SK-N-SH (cell line): ENCODE measurements around the gene PIAS3. TPM values are rescaled to one million over a fixed set of nuclear protein-coding genes. Genes with fewer than 3 reads are reported as not detected.

Source experiments
- CTCF ChIA-PET: fragments of 300-600, 350-600 bp; formaldehyde crosslinking; extraction: SDS; loops from one replicate; lab custom pipeline; 2021; lab: Yijun Ruan, JAX
- POLR2A ChIA-PET: fragments of 350-600 bp; sonication (Branson Sonifier 250); formaldehyde crosslinking; extraction: SDS; loops from one replicate; lab custom pipeline; 2020; ENCODE audit warnings: antibody characterized with exemption, inconsistent platforms; lab: Yijun Ruan, JAX
- DNase-seq: peaks from one replicate; pipeline ENCODE4 v3.0.0; 2012
- H2AFZ ChIP-seq: fragments of 200-600 bp; sonication (generic); 2 replicates; pipeline ENCODE4 v1.8.1; 2016; ENCODE audit warnings: antibody characterized with exemption, mild to moderate bottlenecking, low read depth
- H3F3A ChIP-seq: fragments of 200-600 bp; sonication (generic); replicated peaks from 2 replicates; pipeline ENCODE3; 2016; ENCODE audit warnings: antibody characterized with exemption, mild to moderate bottlenecking; ENCODE audit not compliant: insufficient read depth
- H3K27ac ChIP-seq, 2 experiments: fragments of 200-500 bp in 1 of 2; fragments of 200-600 bp in 1 of 2; sonication (Bioruptor generic) in 1 of 2; sonication (generic), shearing (Covaris generic) in 1 of 2; 2 replicates each; pipeline versions ENCODE4 v1.5.1 to v1.6.1; 2014 to 2016; ENCODE audit warnings: low read depth in 2 of 2, inconsistent platforms in 1 of 2, low read length in 1 of 2, mild to moderate bottlenecking in 1 of 2, mixed read lengths in 1 of 2
- H3K27me3 ChIP-seq: fragments of 200-600 bp; sonication (generic), shearing (Covaris generic); 2 replicates; pipeline ENCODE4 v1.6.1; 2016; ENCODE audit warnings: mixed run types; ENCODE audit not compliant: insufficient read depth
- H3K36me3 ChIP-seq, 2 experiments: fragments of 200-500 bp in 1 of 2; fragments of 200-600 bp in 1 of 2; sonication (Bioruptor generic) in 1 of 2; sonication (generic) in 1 of 2; replicated peaks in 1 of 2; 2 replicates each; pipeline versions ENCODE3 to v1.5.1; 2014 to 2016; ENCODE audit warnings: low read length in 1 of 2, mild to moderate bottlenecking in 1 of 2; ENCODE audit not compliant: insufficient read depth in 2 of 2, control insufficient read depth in 1 of 2
- H3K4me1 ChIP-seq, 2 experiments: fragments of 200-500 bp in 1 of 2; fragments of 200-600 bp in 1 of 2; sonication (Bioruptor generic) in 1 of 2; sonication (generic), shearing (Covaris generic) in 1 of 2; 2 replicates each; pipeline versions ENCODE4 v1.5.1 to v1.6.1; 2014 to 2016; ENCODE audit warnings: low read depth in 1 of 2, low read length in 1 of 2, mixed run types in 1 of 2; ENCODE audit not compliant: insufficient read depth in 2 of 2, control insufficient read depth in 1 of 2
- H3K4me2 ChIP-seq: fragments of 200-600 bp; sonication (generic), shearing (Covaris generic); 2 replicates; pipeline ENCODE4 v1.6.1; 2017; ENCODE audit warnings: mixed run types
- H3K4me3 ChIP-seq, 2 experiments: fragments of 200-500 bp in 1 of 2; fragments of 200-600 bp in 1 of 2; sonication (Bioruptor generic) in 1 of 2; sonication (generic), shearing (Covaris generic) in 1 of 2; 2 replicates each; pipeline versions ENCODE4 v1.5.1 to v1.8.1; 2014 to 2016; ENCODE audit warnings: low read depth in 2 of 2, inconsistent platforms in 1 of 2, low read length in 1 of 2, mild to moderate bottlenecking in 1 of 2, mixed read lengths in 1 of 2, moderate library complexity in 1 of 2
- H3K79me2 ChIP-seq: fragments of 200-600 bp; sonication (generic); 2 replicates; pipeline ENCODE4 v1.8.1; 2017; ENCODE audit warnings: mild to moderate bottlenecking; ENCODE audit not compliant: insufficient read depth
- H3K9ac ChIP-seq: fragments of 200-600 bp; sonication (generic); 2 replicates; pipeline ENCODE4 v1.6.1; 2017; ENCODE audit warnings: mixed run types
- H3K9me2 ChIP-seq: fragments of 200-600 bp; sonication (generic); 2 replicates; pipeline ENCODE4 v1.6.1; 2017; ENCODE audit warnings: mixed run types
- H3K9me3 ChIP-seq: fragments of 200-600 bp; sonication (generic); 2 replicates; pipeline ENCODE4 v1.6.1; 2017; ENCODE audit warnings: mixed run types, mild to moderate bottlenecking, moderate library complexity
- H4K20me1 ChIP-seq: fragments of 200-600 bp; sonication (generic); 2 replicates; pipeline ENCODE4 v1.6.1; 2017; ENCODE audit warnings: mild to moderate bottlenecking, mixed run types; ENCODE audit not compliant: insufficient read depth
- CTCF ChIP-seq: fragments of 200-600 bp; sonication (generic); IDR thresholded peaks from 2 replicates; pipeline ENCODE4 v1.6.1; 2017; ENCODE audit warnings: antibody characterized with exemption, mild to moderate bottlenecking, moderate library complexity
- EP300 ChIP-seq, 2 experiments: IDR thresholded peaks; 2 replicates each; pipeline versions ENCODE4 v1.4.0 to v1.6.1; 2012; ENCODE audit warnings: borderline replicate concordance in 1 of 2, low read depth in 1 of 2, low read length in 1 of 2
- FOSL2 ChIP-seq: IDR thresholded peaks from 2 replicates; pipeline ENCODE4 v1.4.0; 2012; ENCODE audit warnings: low read depth, mild to moderate bottlenecking, moderate library complexity, borderline replicate concordance
- GABPA ChIP-seq: IDR thresholded peaks from 2 replicates; pipeline ENCODE4 v1.4.0; 2012; ENCODE audit warnings: low read depth, mild to moderate bottlenecking
- GATA2 ChIP-seq: sonication (generic); formaldehyde crosslinking; IDR thresholded peaks from 2 replicates; pipeline ENCODE4 v1.5.0; 2020; ENCODE audit warnings: mild to moderate bottlenecking, missing genetic modification reagents
- JUND ChIP-seq: IDR thresholded peaks from 2 replicates; pipeline ENCODE4 v1.4.0; 2012
- MAX ChIP-seq: IDR thresholded peaks from 2 replicates; pipeline ENCODE4 v1.4.0; 2012; ENCODE audit warnings: low read depth
- NFIC ChIP-seq: IDR thresholded peaks from 2 replicates; pipeline ENCODE4 v1.4.0; 2012; ENCODE audit warnings: borderline replicate concordance
- NRF1 ChIP-seq: IDR thresholded peaks from 2 replicates; pipeline ENCODE4 v1.6.1; 2012; ENCODE audit warnings: low read depth, mild to moderate bottlenecking, low read length
- PBX3 ChIP-seq: IDR thresholded peaks from 2 replicates; pipeline ENCODE4; 2012
- POLR2AphosphoS5 ChIP-seq: IDR thresholded peaks from 2 replicates; pipeline ENCODE4 v1.6.1; 2012; ENCODE audit warnings: low read depth, low read length
- RAD21 ChIP-seq: IDR thresholded peaks from 2 replicates; pipeline ENCODE4 v1.6.1; 2012; ENCODE audit warnings: mild to moderate bottlenecking, low read length
- RCOR1 ChIP-seq: fragments of 150-350 bp; IDR thresholded peaks from 2 replicates; pipeline ENCODE4 v1.6.1; 2017; ENCODE audit warnings: antibody characterized with exemption, low read length
- REST ChIP-seq: IDR thresholded peaks from 2 replicates; pipeline ENCODE4 v1.6.1; 2012; ENCODE audit warnings: mild to moderate bottlenecking, low read depth, low read length, moderate library complexity
- RFX5 ChIP-seq: IDR thresholded peaks from 2 replicates; pipeline ENCODE4 v1.6.1; 2012; ENCODE audit warnings: mild to moderate bottlenecking, improper control_type of control experiment, low read length
- RXRA ChIP-seq: IDR thresholded peaks from 2 replicates; pipeline ENCODE4 v1.4.0; 2012; ENCODE audit warnings: low read depth, mild to moderate bottlenecking, borderline replicate concordance
- TEAD4 ChIP-seq: IDR thresholded peaks from 2 replicates; pipeline ENCODE4 v1.4.0; 2012; ENCODE audit warnings: mild to moderate bottlenecking, borderline replicate concordance; ENCODE audit not compliant: insufficient read depth
- USF1 ChIP-seq: IDR thresholded peaks from 2 replicates; pipeline ENCODE4 v1.4.0; 2012; ENCODE audit warnings: low read depth, borderline replicate concordance
- USF2 ChIP-seq: fragments of 150-350 bp; IDR thresholded peaks from 2 replicates; pipeline ENCODE4 v1.6.1; 2017; ENCODE audit warnings: antibody characterized with exemption, low read length, low read depth, borderline replicate concordance
- YY1 ChIP-seq: IDR thresholded peaks from 2 replicates; pipeline ENCODE4 v1.4.0; 2012; ENCODE audit warnings: low read depth, mild to moderate bottlenecking
- ZBTB33 ChIP-seq: IDR thresholded peaks from 2 replicates; pipeline ENCODE4 v1.4.0; 2012; ENCODE audit warnings: low read depth, borderline replicate concordance
- WGBS: methylation state at CpG from one replicate; pipeline ENCODE4 v1.1.6; 2017; ENCODE audit warnings: low lambda C conversion rate; 5-methylcytosine and 5-hydroxymethylcytosine counted together
- polyA plus RNA-seq, 3 experiments: library from polyadenylated mRNA; depleted of rRNA; stranded (reverse); fragments of >200 nt; gene quantifications; 2 replicates each; pipeline ENCODE4 v1.2.3, GENCODE V29; 2012

PIAS3 gene
- polyA plus RNA-seq, 1 of the 3 experiments (the other 2 are of a cell fraction), result 35.5 TPM

- Histone ChIP-seq H3K79me2 (no peaks in the 10 kb centered on the region), H3K9ac (peak within 1 kb of the TSS; percentile 73), H3K36me3 (peaks cover 33 to 59% of the 10 kb centered on the region in 2 experiments), H3F3A (peaks cover 50% of the 10 kb centered on the region), H3K4me2 (peak within 1 kb of the TSS; percentile 96), H3K4me1 (peaks cover 3 to 14% of the 10 kb centered on the region in 2 experiments; a peak in 2 of 4 replicates), H3K9me2 (no peaks in the 10 kb centered on the region), H3K27me3 (no peaks in the 10 kb centered on the region), H4K20me1 (no peaks in the 10 kb centered on the region), H3K9me3 (no peaks in the 10 kb centered on the region), H3K27ac (peak within 1 kb of the TSS; percentile 49 to 73; a peak in 3 of 4 replicates), H2AFZ (peak within 1 kb of the TSS; percentile 77), H3K4me3 (peak within 1 kb of the TSS; percentile 60 to 68)
- peak; percentile 90 for DNase-seq
- ChIA-PET POLR2A (interaction anchor here (0.7 to 5.6 kb wide), 3 partner anchors 13 to 81 kb away, joined by 3 to 66 read pairs (median 4); partner anchors contain the start of genes PIAS3, POLR3C, RBM8A and RNF115), CTCF (interaction anchor here (0.6 to 5.7 kb wide), 41 partner anchors 9 to 247 kb away, joined by 3 to 162 read pairs (median 6); partner anchors contain the start of genes ANKRD34A, ANKRD35, HJV and ITGA10)
- WGBS, result 9% methylated on average over 37 of the region's 50 CpGs
- TF ChIP-seq RXRA, result no peak
- TF ChIP-seq ZBTB33, result no peak
- TF ChIP-seq MAX, result peak; percentile 66; the same call in 1 of the 2 replicates
- TF ChIP-seq RAD21, result peak; percentile 56
- no peak for TF ChIP-seq REST
- TF ChIP-seq EP300 (IDR thresholded peaks at IDR 0.05; ENCODE audit: borderline replicate concordance in 1 of 2, low read depth in 1 of 2, low read length in 1 of 2), result 0 out of 4 replicates have a peak, but pooled peaks of 1 of the 2 experiments have one; percentile 26
- TF ChIP-seq USF2, result no peak
- TF ChIP-seq RCOR1, result no peak
- peak; percentile 10; the same call in 1 of the 2 replicates for TF ChIP-seq GABPA
- no peak for TF ChIP-seq USF1
- no peak for TF ChIP-seq GATA2 (CRISPR knock-in tag)
- peak; percentile 51; the same call in 1 of the 2 replicates for TF ChIP-seq POLR2AphosphoS5
- TF ChIP-seq NRF1, result no peak
- TF ChIP-seq JUND, result no peak
- TF ChIP-seq NFIC, result no peak
- TF ChIP-seq CTCF, result peak; percentile 97
- TF ChIP-seq RFX5, result no peak
- TF ChIP-seq PBX3, result no peak; the same call in 1 of the 2 replicates
- 0 out of 2 replicates have a peak, but pooled peaks have one; percentile 27 for TF ChIP-seq TEAD4
- TF ChIP-seq FOSL2, result no peak
- peak; percentile 80 for TF ChIP-seq YY1
Observed at GRCh38 chr1:145845514-145846161, 13.2 kb downstream of the PIAS3 start, which contains the start of gene NUDT17. Gene NUDT17, plus strand, starts transcription at chr1:145845630. Its CDS starts 11 bp downstream, at chr1:145845641.
